ENCODE results near the gene NUP50.

GRCh38 chr22:45224988-45225731 lies 61.4 kb downstream of the NUP50 start:
- TF ChIP-seq CTCF (conservative IDR thresholded peaks at IDR 0.05 in 1 of 2, IDR thresholded peaks at IDR 0.05 in 1 of 2; ENCODE audit: extremely low read depth in 1 of 2, insufficient read depth in 1 of 2, low read depth in 1 of 2, low read length in 2 of 2) (no peak), EZH2 (IDR thresholded peaks at IDR 0.05; ENCODE audit: borderline replicate concordance, low read length) (no peak)
